CD4-positive, alpha-beta T cell treated with Interferon gamma for 1 hour (primary cell): ENCODE data around the gene LOXL1.

ENCODE experiments used
- DNase-seq: peaks from one replicate; pipeline ENCODE4 v3.0.0-alpha.2; 2020

Gene LOXL1

DNA sequence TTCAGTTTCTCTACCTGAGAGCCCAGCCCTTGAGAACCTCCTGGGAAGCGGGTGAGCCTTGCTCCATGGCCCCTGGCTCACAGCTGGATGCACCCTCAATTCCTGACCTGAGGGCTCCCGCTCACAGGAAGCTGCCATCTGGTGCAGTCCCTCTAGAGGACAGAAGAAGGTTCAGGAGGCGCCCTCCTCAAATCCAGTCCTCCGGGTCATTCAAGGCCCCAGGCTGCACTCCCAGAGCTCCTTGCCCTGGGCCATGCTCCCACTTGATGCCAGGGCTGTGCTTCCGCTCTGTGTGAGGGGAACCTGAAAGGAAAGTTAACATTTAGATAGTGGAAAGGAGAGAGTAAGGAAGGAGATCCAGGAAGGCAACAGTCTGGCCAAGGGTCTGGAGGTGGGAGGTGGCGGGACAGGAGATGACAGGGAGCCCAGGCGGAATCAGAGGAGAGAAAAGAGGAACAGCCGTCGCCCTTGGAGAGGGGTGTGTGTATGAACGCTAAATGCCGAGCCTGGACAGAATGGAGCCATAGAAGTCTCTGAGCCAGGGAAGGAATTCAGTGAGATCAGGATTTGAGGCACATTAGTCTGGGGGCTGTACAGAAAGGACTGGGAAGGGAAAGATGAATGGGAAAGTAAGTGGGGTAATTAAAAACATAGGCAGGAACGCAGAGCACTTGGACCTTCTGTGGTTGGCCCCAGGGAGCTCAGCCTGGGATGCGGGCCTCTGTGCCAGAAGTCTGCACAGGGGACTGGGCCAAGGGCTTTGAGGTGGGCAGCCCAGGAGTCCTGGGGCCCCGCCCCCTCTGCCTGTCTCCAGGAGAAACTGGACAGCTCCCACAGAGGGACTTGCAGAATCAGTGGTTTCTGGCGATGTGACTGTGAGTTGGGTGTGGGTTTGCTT, 26.8 kb upstream of the LOXL1 start:
- no peak for DNase-seq

GRCh38 chr15:73900095-73900712, 26.1 kb upstream of the LOXL1 start:
- no peak for DNase-seq

- no peak for DNase-seq
Observed at GRCh38 chr15:73901126-73901810, 25.0 kb upstream of the LOXL1 start.

DNA sequence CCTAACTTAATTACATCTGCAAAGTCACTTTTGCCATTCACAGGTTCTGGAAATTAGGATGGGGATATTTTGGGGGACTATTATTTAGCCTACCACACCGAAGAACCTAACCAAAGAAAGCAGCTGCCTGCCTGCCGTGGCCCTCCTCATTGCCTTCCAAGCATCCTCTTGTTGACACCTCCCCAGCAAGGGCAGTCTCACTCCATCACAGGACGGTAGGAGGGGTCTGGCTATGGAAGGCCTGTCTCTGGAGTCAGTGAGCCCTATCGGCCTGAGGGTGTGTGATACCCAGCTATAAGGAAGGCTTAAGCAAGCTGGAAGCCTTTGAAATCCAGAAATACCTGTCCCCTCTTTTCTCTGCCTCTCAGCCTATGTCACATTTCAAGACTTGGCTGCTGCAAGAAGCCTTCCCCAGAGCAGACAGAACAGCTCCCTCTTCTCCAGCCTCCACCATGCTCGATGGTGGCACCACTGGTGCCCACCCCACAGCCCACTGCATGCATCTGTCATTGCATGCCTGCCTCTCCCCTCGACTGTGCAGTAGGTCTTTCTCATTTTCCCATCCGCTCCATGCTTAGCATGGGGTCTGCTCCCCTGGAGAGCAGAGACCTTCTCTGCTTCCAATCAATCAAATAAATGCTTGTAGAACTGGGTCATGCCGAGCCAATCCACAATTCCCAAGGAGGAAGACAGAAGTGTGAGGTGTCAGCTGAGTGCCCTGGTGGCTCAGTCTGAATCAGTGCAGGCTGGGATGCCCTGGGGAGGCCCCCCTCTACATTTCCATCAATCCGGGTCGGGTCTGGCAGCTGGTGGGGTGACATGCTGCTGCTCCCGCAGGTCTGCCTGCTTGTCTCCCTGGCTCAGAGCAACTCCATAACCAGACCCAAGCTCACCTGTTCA, 23.9 kb upstream of the LOXL1 start:
- no peak for DNase-seq

DNA sequence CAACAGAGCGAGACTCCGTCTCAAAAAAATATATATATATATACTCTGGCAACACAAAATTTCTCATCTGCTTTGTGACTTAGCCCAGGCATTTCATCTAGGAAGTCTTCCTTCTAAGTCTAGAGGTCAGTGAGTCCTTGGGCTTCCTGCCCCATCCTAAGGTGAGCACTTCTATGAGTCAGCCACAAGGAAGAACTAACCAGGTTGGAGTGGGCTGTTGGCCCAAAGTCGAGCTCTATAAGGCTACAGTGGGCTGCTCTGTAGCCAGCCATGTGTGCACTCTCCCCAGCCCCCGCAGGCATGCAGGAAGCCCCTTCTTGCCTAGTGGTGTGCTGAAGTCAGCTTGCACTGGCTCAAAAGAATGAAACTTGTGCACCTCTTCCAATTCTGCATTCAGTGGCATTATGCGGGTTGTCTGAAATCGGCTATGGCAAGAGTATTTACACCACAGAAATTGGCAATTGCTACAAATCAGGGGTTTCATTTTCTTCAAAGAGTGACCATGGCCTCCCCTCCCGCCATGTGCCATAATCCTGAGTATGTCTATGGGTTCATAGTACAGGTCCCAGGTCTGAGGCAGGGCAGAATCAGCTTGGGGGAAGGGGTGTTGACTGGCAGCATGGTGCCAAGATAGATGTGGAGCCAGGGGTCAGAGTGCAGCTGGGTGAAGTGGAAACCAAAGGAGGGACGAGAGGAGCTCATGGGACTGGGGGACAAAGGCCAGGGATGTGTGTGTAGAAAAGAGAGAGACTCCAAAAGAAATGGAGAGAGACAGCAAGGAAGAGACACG, 22.0 kb upstream of the LOXL1 start:
- no peak for DNase-seq

DNA sequence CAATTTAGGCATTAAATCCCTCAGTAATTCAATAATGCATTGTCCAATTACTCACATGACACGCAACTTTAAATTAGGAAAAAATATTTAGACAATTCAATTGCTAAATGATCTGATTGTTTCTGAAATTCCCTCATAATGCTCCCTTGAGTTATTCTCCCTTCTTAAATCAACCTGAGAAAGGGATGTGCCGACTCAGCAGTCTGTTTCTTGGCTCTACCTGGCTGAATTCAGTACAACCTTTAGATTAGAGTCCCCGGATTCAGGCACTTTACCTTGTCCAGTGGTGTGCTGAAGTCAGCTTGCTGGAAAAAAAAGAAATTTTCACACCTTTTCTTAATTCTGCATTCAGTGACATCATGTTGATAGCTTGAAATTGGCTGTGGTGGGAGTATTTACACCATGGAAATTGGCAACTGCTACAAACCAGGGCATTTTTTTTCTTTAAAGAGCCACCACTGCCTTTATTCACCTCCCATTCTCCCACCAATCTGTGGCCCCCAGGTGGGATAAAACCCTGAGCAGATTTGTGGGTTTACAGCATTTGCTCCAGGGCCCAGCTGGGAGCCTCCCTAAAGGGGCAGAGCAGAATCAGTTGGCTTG, 20.9 kb upstream of the LOXL1 start:
- DNase-seq = no peak

DNA sequence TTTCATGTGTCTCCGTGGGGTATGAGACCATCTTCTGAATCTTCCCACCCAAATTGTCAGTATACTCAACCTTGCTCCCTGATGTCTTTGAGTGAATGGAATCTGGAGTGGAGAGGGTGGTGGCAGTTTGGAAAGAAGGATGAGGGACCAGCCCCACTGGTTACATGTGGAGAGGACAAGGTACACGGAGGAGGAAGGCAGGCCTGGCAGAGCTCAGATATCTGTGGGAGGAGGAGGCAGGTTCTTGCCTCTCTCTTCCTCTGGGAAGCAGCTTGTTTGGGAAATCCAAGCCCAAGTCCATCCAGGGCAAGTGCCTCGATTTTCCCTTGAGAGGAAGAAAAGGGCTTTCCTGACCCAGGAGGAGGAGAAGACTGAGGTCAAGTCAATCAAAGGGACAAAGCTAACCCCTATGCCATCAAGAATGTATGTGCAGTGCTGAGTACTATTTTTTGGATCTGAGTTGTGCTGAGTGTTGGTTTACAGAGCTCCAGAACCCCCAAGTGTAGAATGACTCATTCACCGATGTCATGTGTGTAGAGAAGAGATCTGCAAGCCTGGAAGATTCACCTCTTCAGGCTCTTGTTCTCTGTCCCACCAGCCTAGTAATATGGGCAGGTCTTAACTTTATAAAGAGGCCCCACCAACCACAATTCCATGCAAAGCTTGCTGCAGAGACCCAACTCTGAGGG, 19.8 kb upstream of the LOXL1 start:
- no peak for DNase-seq

DNA sequence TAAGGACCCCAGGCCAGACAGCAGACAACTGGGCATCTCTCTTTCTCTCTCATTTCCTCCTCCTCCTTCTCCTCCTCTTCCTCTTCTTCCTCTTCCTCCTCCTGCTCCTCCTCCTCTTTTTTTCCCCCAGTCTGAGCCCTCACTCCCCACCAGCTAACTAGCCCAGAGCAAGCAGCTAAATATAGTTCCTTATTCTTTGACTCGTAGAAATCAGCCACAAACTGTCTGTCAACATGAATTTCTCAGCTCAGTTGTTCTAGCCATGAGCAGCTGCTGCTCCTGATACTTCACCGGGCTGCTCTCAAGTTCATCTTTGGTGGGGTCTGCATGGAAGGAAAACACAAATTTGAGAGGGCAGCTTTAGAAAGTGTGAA, 19.2 kb upstream of the LOXL1 start:
- DNase-seq = no peak

GRCh38 chr15:73908030-73908821, 18.0 kb upstream of the LOXL1 start:
- DNase-seq = peak; percentile 57

- no peak for DNase-seq
Observed at GRCh38 chr15:73908822-73909122, 17.5 kb upstream of the LOXL1 start.

- no peak for DNase-seq
Observed at GRCh38 chr15:73909651-73910050, 16.6 kb upstream of the LOXL1 start.

- no peak for DNase-seq
Observed at GRCh38 chr15:73910522-73911303, 15.5 kb upstream of the LOXL1 start.

GRCh38 chr15:73912030-73912596, 14.1 kb upstream of the LOXL1 start:
- DNase-seq = no peak

- no peak for DNase-seq
Observed at GRCh38 chr15:73914145-73914544, 12.1 kb upstream of the LOXL1 start.

- no peak for DNase-seq
Observed at GRCh38 chr15:73915082-73915481, 11.2 kb upstream of the LOXL1 start.

- no peak for DNase-seq
Observed at GRCh38 chr15:73918784-73919183, 7.5 kb upstream of the LOXL1 start.

DNA sequence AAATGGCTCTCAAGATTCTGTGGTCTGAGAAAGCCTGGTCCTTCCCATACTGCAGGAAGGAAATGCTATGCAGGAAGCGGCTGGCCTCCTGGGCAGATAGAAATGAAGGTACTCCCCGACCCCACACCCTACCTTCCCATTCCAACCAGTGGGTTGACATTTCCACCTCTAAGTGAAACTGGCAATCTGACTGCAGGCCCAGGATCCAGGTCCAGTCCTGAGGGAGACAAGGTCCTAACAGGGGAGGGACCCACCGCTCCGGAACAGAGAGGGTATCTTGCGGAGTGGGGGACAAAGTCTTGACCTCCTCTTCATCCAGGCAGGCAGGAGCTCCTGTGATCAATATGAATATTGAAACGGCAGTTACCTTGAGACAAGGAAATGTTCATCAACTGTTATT, 6.6 kb upstream of the LOXL1 start:
- DNase-seq = no peak

DNA sequence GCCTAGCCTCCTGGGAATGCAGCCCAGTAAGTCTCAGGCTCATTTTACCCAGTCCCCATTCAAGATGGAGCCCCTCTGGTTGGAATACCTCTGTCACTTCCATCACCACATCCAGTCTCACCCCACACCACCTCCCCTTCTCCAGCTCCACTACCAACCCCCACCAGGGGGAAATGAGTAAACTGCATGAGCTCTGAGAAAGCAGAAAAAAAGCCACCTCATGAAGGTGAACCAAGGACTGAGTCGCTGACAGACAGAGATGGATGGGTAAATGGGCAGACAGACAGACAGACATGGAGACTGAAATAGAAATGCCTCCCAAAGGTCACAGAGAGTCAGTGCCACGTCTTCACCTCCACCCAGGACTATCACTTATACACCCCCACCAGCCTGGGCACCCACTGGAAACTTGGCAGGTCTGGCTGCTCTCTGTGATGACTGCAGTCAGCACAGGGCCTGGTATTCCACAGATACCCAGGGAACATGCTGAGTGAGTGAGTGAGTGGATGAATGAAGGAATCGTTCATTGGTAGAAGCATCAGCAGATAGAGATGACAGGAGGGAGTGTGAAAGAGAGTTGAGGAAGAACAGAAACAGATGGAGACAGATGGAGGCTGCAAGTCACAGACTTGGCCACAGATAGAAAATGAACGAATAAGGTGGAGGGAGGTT, 4.9 kb upstream of the LOXL1 start:
- no peak for DNase-seq
